C4-2B (cell line): ENCODE results near the gene RANBP3.

Experiments
- ZFX ChIP-seq: fragments of 450-650 bp; IDR thresholded peaks from 2 replicates; pipeline ENCODE4 v1.6.1; 2017
- TF ChIP-seq, protein P1 (sequence below): fragments of 450-650 bp; conservative IDR thresholded peaks from 2 replicates; pipeline ENCODE4 v1.5.1; 2017; ENCODE audit warnings: mild to moderate bottlenecking

DNA sequence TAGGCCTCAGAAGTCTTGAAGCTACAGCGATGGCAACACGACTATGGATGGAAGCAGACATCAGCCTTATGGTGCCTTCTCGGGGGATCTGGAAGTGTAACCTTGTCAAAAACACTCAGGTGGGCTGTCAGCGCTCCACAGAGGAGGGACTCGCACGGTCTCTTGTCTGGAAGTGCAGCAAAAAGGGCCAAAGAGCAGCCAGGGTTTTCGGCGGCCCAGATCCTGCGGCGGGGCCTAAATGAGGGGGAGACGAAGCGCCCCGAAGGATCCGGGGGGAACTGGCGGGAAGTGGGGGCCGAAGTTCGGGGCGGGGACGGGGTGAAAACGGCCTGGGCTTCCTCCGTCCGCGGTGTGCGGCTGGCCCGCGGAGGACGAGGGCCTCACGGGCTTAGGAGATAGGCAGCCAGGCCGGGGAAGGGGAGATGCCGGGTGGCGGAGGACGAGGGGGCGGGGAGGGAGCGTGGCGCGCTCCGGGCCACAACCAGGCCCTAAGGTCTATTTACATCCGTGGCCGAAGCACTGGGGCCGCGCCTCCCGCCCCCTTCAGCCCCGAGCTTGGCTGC lies 637 bp downstream of the RANBP3 start:
- TF ChIP-seq, protein P1, sequence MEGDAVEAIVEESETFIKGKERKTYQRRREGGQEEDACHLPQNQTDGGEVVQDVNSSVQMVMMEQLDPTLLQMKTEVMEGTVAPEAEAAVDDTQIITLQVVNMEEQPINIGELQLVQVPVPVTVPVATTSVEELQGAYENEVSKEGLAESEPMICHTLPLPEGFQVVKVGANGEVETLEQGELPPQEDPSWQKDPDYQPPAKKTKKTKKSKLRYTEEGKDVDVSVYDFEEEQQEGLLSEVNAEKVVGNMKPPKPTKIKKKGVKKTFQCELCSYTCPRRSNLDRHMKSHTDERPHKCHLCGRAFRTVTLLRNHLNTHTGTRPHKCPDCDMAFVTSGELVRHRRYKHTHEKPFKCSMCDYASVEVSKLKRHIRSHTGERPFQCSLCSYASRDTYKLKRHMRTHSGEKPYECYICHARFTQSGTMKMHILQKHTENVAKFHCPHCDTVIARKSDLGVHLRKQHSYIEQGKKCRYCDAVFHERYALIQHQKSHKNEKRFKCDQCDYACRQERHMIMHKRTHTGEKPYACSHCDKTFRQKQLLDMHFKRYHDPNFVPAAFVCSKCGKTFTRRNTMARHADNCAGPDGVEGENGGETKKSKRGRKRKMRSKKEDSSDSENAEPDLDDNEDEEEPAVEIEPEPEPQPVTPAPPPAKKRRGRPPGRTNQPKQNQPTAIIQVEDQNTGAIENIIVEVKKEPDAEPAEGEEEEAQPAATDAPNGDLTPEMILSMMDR, result no peak
- no peak for TF ChIP-seq ZFX
